ENCODE measurements around the gene TBPL1.

GRCh38 chr6:133999305-133999704 is 46.3 kb downstream of the TBPL1 start:
- no peak for TF ChIP-seq CTCF (IDR thresholded peaks at IDR 0.05)
- no peak for TF ChIP-seq MAX (IDR thresholded peaks at IDR 0.05)
- no peak for TF ChIP-seq JUN (IDR thresholded peaks at IDR 0.05)
- TF ChIP-seq RAD21 (conservative IDR thresholded peaks at IDR 0.05 in 1 of 2, IDR thresholded peaks at IDR 0.05 in 1 of 2) = no peak
- TF ChIP-seq MYC (IDR thresholded peaks at IDR 0.05; ENCODE audit: borderline replicate concordance, low read length) = no peak
- no peak for TF ChIP-seq MAFK (IDR thresholded peaks at IDR 0.05; ENCODE audit: partially characterized antibody)
- no peak for TF ChIP-seq PHF8 (IDR thresholded peaks at IDR 0.05; ENCODE audit: borderline replicate concordance, low read depth)
- TF ChIP-seq POLR2A (IDR thresholded peaks at IDR 0.05; ENCODE audit: low read length) = no peak
- no peak for TF ChIP-seq ELK1 (IDR thresholded peaks at IDR 0.05; ENCODE audit: low read depth, low read length)
- no peak for TF ChIP-seq ZNF302 (CRISPR knock-in tag; IDR thresholded peaks at IDR 0.05)
